ENCODE data around the gene RIC3.

DNA sequence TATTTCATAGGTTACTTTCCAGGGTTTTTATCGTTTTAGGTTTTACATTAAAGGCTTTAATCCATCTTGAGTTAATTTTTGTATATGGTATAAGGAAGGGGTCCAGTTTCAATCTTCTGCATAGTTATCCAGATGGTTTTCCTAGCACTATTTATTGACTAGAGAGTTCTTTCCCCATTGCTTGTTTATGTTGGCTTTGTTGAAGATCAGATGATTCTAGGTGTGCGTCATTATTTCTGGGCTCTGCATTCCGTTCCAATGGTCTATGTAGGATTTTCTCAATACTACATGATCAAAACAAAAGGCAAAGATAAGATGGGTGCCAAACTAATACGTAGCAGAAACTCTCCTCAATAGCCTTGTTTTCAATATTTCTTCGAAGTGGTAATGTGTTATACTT lies 14.3 kb upstream of the RIC3 start:
- TF ChIP-seq CTCF (IDR thresholded peaks at IDR 0.05; ENCODE audit: low read length) (no peak), EZH2phosphoT487 (IDR thresholded peaks at IDR 0.05; ENCODE audit: low read length) (no peak)

All from MM.1S (cell line).